ENCODE measurements around the gene IFI27. TPM values are rescaled to one million over a fixed set of nuclear protein-coding genes. Genes with fewer than 3 reads are reported as not detected.
"Not testable (repeated sequence)": the region's sequence is repeated elsewhere in the genome, so short reads cannot be mapped to it uniquely, and the experiment has no call there.

IFI27 gene
- total RNA-seq, 1 donor from 2014 or later, result 495 TPM

GRCh38 chr14:94145902-94146527 is 35.5 kb downstream of the IFI27 start:
- DNase-seq (ENCODE audit: low spot score), result no peak

GRCh38 chr14:94152676-94153075 is 42.1 kb downstream of the IFI27 start:
- DNase-seq (ENCODE audit: low spot score), result no peak

- DNase-seq (ENCODE audit: low spot score), result no peak
These were observed 43.3 kb downstream of the IFI27 start for GRCh38 chr14:94153750-94154342.

- not testable (repeated sequence) for DNase-seq (ENCODE audit: low spot score)
These were observed 45.6 kb downstream of the IFI27 start for GRCh38 chr14:94156143-94156542.

- DNase-seq (ENCODE audit: low spot score), result no peak
These were observed 46.7 kb downstream of the IFI27 start for GRCh38 chr14:94157197-94157596.

GRCh38 chr14:94158239-94158883 is 47.8 kb downstream of the IFI27 start:
- DNase-seq (ENCODE audit: low spot score), result no peak

- no peak for DNase-seq (ENCODE audit: low spot score)
These were observed 50.5 kb downstream of the IFI27 start for GRCh38 chr14:94161058-94161457.

- no peak for DNase-seq (ENCODE audit: low spot score)
These were observed 51.4 kb downstream of the IFI27 start for GRCh38 chr14:94161981-94162380.

GRCh38 chr14:94162466-94162865 is 51.9 kb downstream of the IFI27 start:
- no peak for DNase-seq (ENCODE audit: low spot score)

GRCh38 chr14:94163796-94164195 is 53.3 kb downstream of the IFI27 start:
- no peak for DNase-seq (ENCODE audit: low spot score)

- no peak for DNase-seq (ENCODE audit: low spot score)
These were observed 54.3 kb downstream of the IFI27 start for GRCh38 chr14:94164685-94165431.

- DNase-seq (ENCODE audit: low spot score), result no peak
These were observed 55.2 kb downstream of the IFI27 start for GRCh38 chr14:94165744-94166143.

Other genes with a start within 250 kb of the IFI27 start
- gene FAM181A, start 183.4 kb upstream of the IFI27 start, total RNA-seq, result not detected
- gene ASB2, start 134.2 kb upstream of the IFI27 start, total RNA-seq, result 1.2 TPM
- gene CCDC197, start 113.4 kb upstream of the IFI27 start, total RNA-seq, result not detected
- 1.2 TPM for gene OTUB2, start 84.4 kb upstream of the IFI27 start, total RNA-seq
- gene DDX24, start 29.5 kb upstream of the IFI27 start, total RNA-seq, result 198 TPM
- 19.6 TPM for gene IFI27L1, start 29.4 kb upstream of the IFI27 start, total RNA-seq
- gene IFI27L2, start 18.9 kb downstream of the IFI27 start, total RNA-seq, result 42.6 TPM
- gene PPP4R4, start 63.6 kb downstream of the IFI27 start, total RNA-seq, result 0.13 TPM
- gene SERPINA10, start 182.5 kb downstream of the IFI27 start, total RNA-seq, result not detected
- gene SERPINA6, start 212.6 kb downstream of the IFI27 start, total RNA-seq, result not detected

Data from mesenteric fat pad (tissue), 1 donor.